ENCODE results near the gene IRF2BP1.

IRF2BP1 gene

GRCh38 chr19:45886427-45887199 lies 672 bp upstream of the IRF2BP1 start (continued):
- peak; percentile 32; the same call in 1 of the 2 replicates for TF ChIP-seq KLF9 (tag by site-specific recombination; IDR thresholded peaks at IDR 0.05; ENCODE audit: low read depth)

- ChIA-PET CTCF (interaction anchor here (0.5 to 8.8 kb wide), 5 partner anchors 19 to 379 kb away, joined by 3 to 91 read pairs (median 9); partner anchors contain the start of genes FOXA3 and SYMPK), POLR2A (interaction anchor here (0.5 to 4.1 kb wide), 7 partner anchors 17 to 111 kb away, joined by 3 to 46 read pairs (median 4); partner anchors contain the start of genes CCDC61, MYPOP and SYMPK)
- H3K27ac ChIP-seq (ENCODE audit: extremely low read depth, low read depth, low read length): peak overlapping the region; percentile 93
- peak; percentile 85 for TF ChIP-seq GLIS2 (tag by site-specific recombination; IDR thresholded peaks at IDR 0.05)
- TF ChIP-seq GLIS1 (tag by site-specific recombination; IDR thresholded peaks at IDR 0.05): peak; percentile 70; the same call in 1 of the 2 replicates
- no peak for TF ChIP-seq ZNF747 (tag by site-specific recombination; IDR thresholded peaks at IDR 0.05)
- no peak for TF ChIP-seq ZEB2 (tag by site-specific recombination; IDR thresholded peaks at IDR 0.05)
- no peak for TF ChIP-seq ZNF777 (tag by site-specific recombination; IDR thresholded peaks at IDR 0.05; ENCODE audit: borderline replicate concordance)
- no peak for TF ChIP-seq TRIM28 (IDR thresholded peaks at IDR 0.05; ENCODE audit: borderline replicate concordance, low read length)
- TF ChIP-seq ELK4 (IDR thresholded peaks at IDR 0.05; ENCODE audit: borderline replicate concordance, low read depth, low read length): no peak
- no peak for TF ChIP-seq ZBTB6 (tag by site-specific recombination; IDR thresholded peaks at IDR 0.05)
- TF ChIP-seq HOXA7 (CRISPR knock-in tag; IDR thresholded peaks at IDR 0.05; ENCODE audit: borderline replicate concordance): no peak
- TF ChIP-seq ZNF292 (tag by site-specific recombination; IDR thresholded peaks at IDR 0.05; ENCODE audit: borderline replicate concordance, low read depth): no peak
- TF ChIP-seq ZSCAN18 (tag by site-specific recombination; IDR thresholded peaks at IDR 0.05): no peak
- TF ChIP-seq BCL11A (tag by site-specific recombination; IDR thresholded peaks at IDR 0.05; ENCODE audit: low read depth): peak; percentile 25; the same call in 1 of the 2 replicates
- no peak for TF ChIP-seq ZNF776 (tag by site-specific recombination; IDR thresholded peaks at IDR 0.05; ENCODE audit: borderline replicate concordance)
- no peak for TF ChIP-seq TCF7L2 (IDR thresholded peaks at IDR 0.05; ENCODE audit: borderline replicate concordance, low read depth, low read length)
- TF ChIP-seq KLF10 (tag by site-specific recombination; IDR thresholded peaks at IDR 0.05): no peak
- TF ChIP-seq ZNF335 (tag by site-specific recombination; conservative IDR thresholded peaks at IDR 0.05): peak; percentile 56
- no peak for TF ChIP-seq AEBP2 (tag by site-specific recombination; IDR thresholded peaks at IDR 0.05; ENCODE audit: borderline replicate concordance)
- TF ChIP-seq KLF9 (tag by site-specific recombination; IDR thresholded peaks at IDR 0.05; ENCODE audit: low read depth): no peak
- TF ChIP-seq ZNF169 (tag by site-specific recombination; IDR thresholded peaks at IDR 0.05): no peak
- no peak for TF ChIP-seq GFI1B (tag by site-specific recombination; IDR thresholded peaks at IDR 0.05)
- TF ChIP-seq ZNF274 (IDR thresholded peaks at IDR 0.05; ENCODE audit: low read length): no peak
- TF ChIP-seq ZNF274 (tag by site-specific recombination; IDR thresholded peaks at IDR 0.05; ENCODE audit: borderline replicate concordance): no peak
- peak; percentile 69; the same call in 1 of the 2 replicates for TF ChIP-seq ZBTB20 (tag by site-specific recombination; IDR thresholded peaks at IDR 0.05)
- TF ChIP-seq ZNF555 (tag by site-specific recombination; conservative IDR thresholded peaks at IDR 0.05): no peak
- no peak for TF ChIP-seq ZNF391 (tag by site-specific recombination; IDR thresholded peaks at IDR 0.05; ENCODE audit: borderline replicate concordance, low read depth)
- no peak for TF ChIP-seq PBX3 (CRISPR knock-in tag; IDR thresholded peaks at IDR 0.05)
Observed at GRCh38 chr19:45884682-45885555, 1.0 kb downstream of the IRF2BP1 start.

More at GRCh38 chr19:45884682-45885555, 1.0 kb downstream of the IRF2BP1 start:
- peaks cover 0 to 16% of the 10 kb centered on the region in 2 experiments; a peak in 2 of 3 replicates for H3K36me3 ChIP-seq (ENCODE audit: control insufficient read depth in 2 of 2, insufficient read depth in 1 of 2, low read length in 2 of 2)
- H3K4me1 ChIP-seq (ENCODE audit: control insufficient read depth, insufficient read depth, low read length): peaks cover 13% of the 10 kb centered on the region
- H3K9me3 ChIP-seq (ENCODE audit: control insufficient read depth, insufficient read depth, low read depth, low read length): no peaks in the 10 kb centered on the region
- peak overlapping the region; percentile 65 for H3K4me3 ChIP-seq (ENCODE audit: low read depth, low read length)

All from HEK293 (cell line).